ENCODE data around the gene TP73. TPM values are rescaled to one million over a fixed set of nuclear protein-coding genes. Genes with fewer than 3 reads are reported as not detected.

The TP73 gene
- total RNA-seq, 1 donor from 2014 or later, result 0.41 TPM

Small RNAs within 50 kb of the gene (small RNA-seq; reads per million reads assigned to genes)
- not detected for gene RF02197
- gene RN7SL574P, result not detected

Other genes starting within 250 kb of the TP73 start
- gene ARHGEF16, start 197.9 kb upstream of the TP73 start, total RNA-seq, result not detected
- 5.3 TPM for gene MEGF6, start 41.0 kb upstream of the TP73 start, total RNA-seq
- 23.6 TPM for gene TPRG1L, start 27.5 kb upstream of the TP73 start, total RNA-seq
- 15.1 TPM for gene WRAP73, start 2.4 kb upstream of the TP73 start, total RNA-seq
- gene CCDC27, start 99.9 kb downstream of the TP73 start, total RNA-seq, result not detected
- gene SMIM1, start 120.2 kb downstream of the TP73 start, total RNA-seq, result not detected
- 38.7 TPM for gene LRRC47, start 144.0 kb downstream of the TP73 start, total RNA-seq
- gene CEP104, start 204.7 kb downstream of the TP73 start, total RNA-seq, result 21.6 TPM
- gene DFFB, start 205.0 kb downstream of the TP73 start, total RNA-seq, result 11.0 TPM
- gene C1orf174, start 247.8 kb downstream of the TP73 start, total RNA-seq, result 23.6 TPM

Measured in frontal cortex (tissue), 1 donor.